Measurements from ENCODE around the gene QSOX1. TPM values are rescaled to one million over a fixed set of nuclear protein-coding genes. Genes with fewer than 3 reads are reported as not detected.

Gene QSOX1
- total RNA-seq, 1 donor from 2014 or later, result 100 TPM

DNA sequence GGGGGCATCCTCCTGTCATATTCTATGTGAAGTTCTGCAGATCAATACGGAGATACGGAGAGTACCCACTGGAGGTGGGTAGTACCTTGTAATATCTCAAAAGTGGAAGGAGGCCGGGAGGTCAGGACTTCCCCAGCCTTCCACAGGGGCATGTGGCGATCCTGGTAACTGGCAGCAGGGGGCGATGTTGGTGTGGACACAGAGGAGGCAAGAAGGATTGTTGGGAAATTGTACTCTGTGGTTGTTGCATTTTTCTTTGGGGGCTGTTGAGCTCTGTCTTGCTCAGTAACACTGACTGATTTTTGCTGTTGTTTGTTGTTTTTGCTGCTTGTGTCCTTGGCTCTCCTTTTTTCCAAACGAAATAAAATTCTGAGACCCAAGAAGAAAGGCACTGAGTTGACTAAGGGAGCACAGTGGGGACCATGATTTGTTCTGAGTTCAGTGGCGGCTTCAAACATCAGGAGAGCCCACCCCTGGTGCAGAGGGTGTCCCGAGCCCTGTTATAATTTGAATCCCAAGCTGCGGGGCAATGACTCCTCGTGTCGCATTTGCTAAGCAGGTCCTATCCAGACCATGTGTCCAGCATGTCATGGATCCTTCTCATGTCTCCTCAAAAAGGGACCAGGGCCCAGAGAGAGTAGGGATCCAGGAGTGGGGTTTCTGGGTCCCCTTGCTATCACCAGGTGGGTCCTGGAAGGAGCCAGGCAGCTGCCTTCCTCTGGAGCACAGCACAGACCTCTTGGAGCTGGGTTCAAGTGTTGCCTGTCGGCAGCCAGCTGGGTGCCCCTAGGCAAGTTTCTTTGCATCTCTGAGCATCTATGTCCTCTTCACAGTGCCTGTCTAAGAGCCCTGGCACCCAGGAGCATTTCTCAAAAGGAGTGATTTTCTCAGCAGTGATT, 98.2 kb downstream of the QSOX1 start:
- DNase-seq, result peak; percentile 84

Other genes starting within 250 kb of the QSOX1 start
- 61.6 and 64.0 TPM in 2 replicates for gene CEP350, start 200.1 kb upstream of the QSOX1 start, total RNA-seq
- not detected in 2 replicates for gene LHX4, start 75.4 kb downstream of the QSOX1 start, total RNA-seq

Data from dermis blood vessel endothelial cell (primary cell).